Fibroblast of skin of scalp (primary cell): Measurements from ENCODE around the gene MCCC1.

Experiments used
- DNase-seq: peaks from one replicate; pipeline ENCODE4 v3.0.0-alpha.2; 2013

MCCC1 gene

DNA sequence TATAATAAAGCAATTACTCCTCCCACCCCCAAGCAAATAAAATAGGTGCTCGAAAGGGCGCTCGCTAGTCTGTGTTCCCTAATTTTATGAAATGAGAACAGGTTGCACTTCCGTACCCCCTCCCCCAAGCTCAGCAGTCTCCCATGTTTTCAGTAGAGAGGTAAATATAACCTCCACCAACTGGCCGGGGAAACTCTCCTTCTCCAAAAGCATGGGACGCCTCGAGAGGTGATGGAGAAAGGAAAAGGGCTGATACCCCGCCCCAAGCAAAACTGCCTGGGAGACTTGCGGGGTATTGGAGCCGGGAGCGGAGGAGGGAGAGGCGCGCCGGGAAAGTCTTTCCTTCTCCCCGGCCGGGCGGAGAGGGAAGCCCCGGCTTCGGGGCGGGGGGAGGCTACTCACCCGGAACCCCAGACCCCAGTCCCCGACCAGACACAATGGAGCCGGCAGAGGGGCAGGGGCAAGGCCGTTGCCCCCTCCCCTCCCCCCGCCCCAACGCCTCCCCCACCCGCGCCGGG is 119.6 kb downstream of the MCCC1 start:
- peak; percentile 20 for DNase-seq

DNA sequence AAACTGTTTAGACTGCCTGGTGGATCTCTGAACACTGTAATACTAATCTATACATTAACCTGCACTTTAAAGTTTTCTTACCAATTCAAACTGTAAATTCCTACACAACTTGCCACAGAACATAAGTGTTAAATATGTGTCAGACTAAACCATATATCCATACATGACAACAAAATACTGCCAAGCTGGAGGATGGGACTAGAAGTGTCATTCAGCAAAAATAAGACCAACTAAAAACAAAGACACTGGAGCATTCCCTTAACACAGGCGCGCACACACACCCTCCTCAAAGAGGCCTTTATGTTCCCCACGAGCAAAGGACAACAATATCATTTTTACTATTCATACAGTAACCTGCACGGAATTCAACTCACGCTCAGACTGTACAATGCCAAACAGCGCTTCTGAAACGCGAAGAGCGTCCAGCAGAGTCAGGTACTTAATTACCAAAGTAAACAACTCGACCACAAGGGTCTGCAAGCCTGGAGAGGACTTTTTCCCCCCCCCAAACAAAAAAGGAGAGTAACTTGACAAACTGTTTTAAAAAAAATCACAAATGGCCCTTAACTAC is 120.1 kb downstream of the MCCC1 start:
- DNase-seq = no peak

- no peak for DNase-seq
Observed at GRCh38 chr3:182978387-182978786, 120.9 kb downstream of the MCCC1 start.

GRCh38 chr3:182973047-182973446 is 126.2 kb downstream of the MCCC1 start:
- DNase-seq = no peak

GRCh38 chr3:182972387-182972786 is 126.9 kb downstream of the MCCC1 start:
- no peak for DNase-seq

- peak; percentile 27 for DNase-seq
Observed at GRCh38 chr3:182971637-182972036, 127.7 kb downstream of the MCCC1 start.

DNA sequence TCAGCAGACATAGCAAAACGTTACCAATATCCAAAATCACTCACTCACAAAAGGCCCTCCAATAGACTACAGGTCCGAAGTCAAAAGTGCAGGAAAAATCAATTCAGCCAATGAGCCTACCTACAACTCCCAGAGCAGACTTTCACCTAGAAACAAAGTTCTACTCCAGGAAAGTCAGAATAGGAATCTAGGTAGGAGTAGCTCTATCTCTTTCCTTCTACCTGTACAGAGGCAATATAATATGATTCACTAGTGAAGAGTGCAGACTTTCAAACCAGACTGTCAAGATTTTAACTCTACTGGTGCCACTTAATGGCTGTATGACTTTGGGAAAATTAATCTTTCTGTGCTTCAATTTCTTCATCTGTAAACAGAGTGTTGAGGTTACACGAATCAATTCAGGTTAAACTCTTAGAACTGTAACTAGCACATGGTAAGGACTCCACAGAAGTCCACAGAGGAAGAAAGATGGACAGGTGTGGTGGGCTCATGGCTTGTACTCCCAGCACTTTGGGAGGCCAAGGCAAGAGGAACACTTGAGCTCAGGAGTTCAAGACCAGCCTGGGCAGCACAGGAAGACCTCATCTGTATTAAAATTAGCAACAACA is 128.4 kb downstream of the MCCC1 start:
- no peak for DNase-seq

GRCh38 chr3:182969853-182970252 is 129.4 kb downstream of the MCCC1 start:
- no peak for DNase-seq

- DNase-seq = peak; percentile 63
Observed at GRCh38 chr3:182969277-182969676, 130.0 kb downstream of the MCCC1 start.

DNA sequence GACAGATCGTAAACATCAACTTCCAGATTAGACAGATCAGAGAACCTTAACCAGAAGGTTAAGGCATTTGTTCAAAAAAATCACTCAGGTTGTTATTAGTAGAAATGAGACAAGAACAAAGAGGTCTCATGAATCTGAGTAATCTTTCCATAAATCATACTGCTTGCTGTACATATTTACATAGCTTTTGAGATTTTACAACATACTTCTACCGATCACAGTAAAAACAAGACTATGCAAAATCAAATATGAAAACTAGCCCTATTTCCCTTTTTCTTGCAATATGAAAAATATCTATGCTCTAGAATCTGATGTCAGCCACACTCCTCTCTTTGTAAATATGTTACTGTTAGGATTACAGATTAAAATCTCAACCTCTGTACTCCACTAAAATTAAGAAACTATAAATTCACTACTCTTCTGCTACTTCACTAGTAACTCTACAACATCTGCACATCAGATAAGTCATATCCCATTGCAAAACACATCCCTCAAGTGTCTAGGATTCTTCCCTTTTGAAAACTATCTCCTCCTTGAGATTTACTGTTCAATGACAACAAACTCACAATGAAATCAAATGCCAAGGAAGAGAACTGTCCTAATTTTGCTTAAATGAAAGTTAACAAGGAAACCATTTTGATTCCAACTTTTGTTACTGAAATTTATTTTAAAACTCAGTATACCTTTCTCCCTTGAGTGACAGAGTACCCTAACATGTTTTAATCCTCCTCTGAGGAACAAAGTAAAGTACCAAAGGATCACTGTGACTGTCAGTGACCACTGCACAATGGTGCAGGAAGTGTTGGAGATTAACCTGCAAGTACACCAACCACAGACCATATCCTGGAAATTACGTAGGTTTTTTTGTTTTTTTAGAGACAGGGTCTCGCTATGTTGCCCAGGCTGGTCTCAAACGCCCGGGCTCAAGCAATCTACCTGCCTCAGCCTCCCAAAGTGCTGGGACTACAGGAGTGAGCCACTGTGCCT is 131.8 kb downstream of the MCCC1 start:
- DNase-seq = no peak

- DNase-seq = no peak
Observed at GRCh38 chr3:182965861-182966366, 133.4 kb downstream of the MCCC1 start.
